Activated T-helper 2 cell treated with anti-CD3 and anti-CD28 coated beads, Interferon-gamma antibody, Interleukin-2, Interleukin-4, amounts not matched to agents 10 μg/mL and 5 μg/mL and 100 μg/mL, durations not matched to agents 14 hours and 24 hours and 36 hours (primary cell): ENCODE measurements around the gene PSMD9. TPM values are rescaled to one million over a fixed set of nuclear protein-coding genes. Genes with fewer than 3 reads are reported as not detected.
"Not testable (repeated sequence)": the region's sequence is repeated elsewhere in the genome, so short reads cannot be mapped to it uniquely, and the experiment has no call there.

Source experiments
- DNase-seq: peaks from one replicate; pipeline ENCODE4 v3.0.0; 2021; ENCODE audit warnings: low spot score
- H3K27ac Mint-ChIP-seq: one replicate; pipeline ENCODE4 v1.8.0; 2021; ENCODE audit warnings: mixed read lengths
- H3K27me3 Mint-ChIP-seq: one replicate; pipeline ENCODE4 v1.8.0; 2021; ENCODE audit warnings: low read depth, mixed read lengths
- H3K36me3 Mint-ChIP-seq: one replicate; pipeline ENCODE4 v1.8.0; 2021; ENCODE audit warnings: low read depth, mixed read lengths
- H3K4me1 Mint-ChIP-seq: one replicate; pipeline ENCODE4 v1.8.0; 2021; ENCODE audit warnings: low read depth, mixed read lengths
- H3K4me3 Mint-ChIP-seq: one replicate; pipeline ENCODE4 v1.8.0; 2021; ENCODE audit warnings: low read depth, mild to moderate bottlenecking, moderate library complexity, mixed read lengths
- H3K9me3 Mint-ChIP-seq: one replicate; pipeline ENCODE4 v1.8.0; 2021; ENCODE audit warnings: mixed read lengths
- intact Hi-C: fragments of 100-400 bp; cut with micrococcal nuclease; formaldehyde crosslinking; loops from one replicate; pipeline ENCODE4 v1.15.1; 2023
- total RNA-seq: library from RNA; stranded (reverse); gene quantifications from 2 replicates; pipeline ENCODE4 v1.2.3, GENCODE V29; 2022

The PSMD9 gene
- total RNA-seq, 1 donor from 2014 or later: 65.2 TPM

GRCh38 chr12:121858662-121859572 is 29.7 kb upstream of the PSMD9 start, which contains the start of gene HPD:
HPD (minus strand) TSS chr12:121858859; CDS start chr12:121858823, 36 bp downstream.
- H3K36me3 Mint-ChIP-seq: no peaks in the 10 kb centered on the region

GRCh38 chr12:121860257-121860656 is 28.3 kb upstream of the PSMD9 start:
- intact Hi-C loops: no loop called here
- Mint-ChIP-seq H3K36me3 (no peaks in the 10 kb centered on the region), H3K9me3 (no peaks in the 10 kb centered on the region), H3K27ac (no peak overlapping the region), H3K4me1 (no peaks in the 10 kb centered on the region), H3K4me3 (no peak overlapping the region), H3K27me3 (no peaks in the 10 kb centered on the region)
- DNase-seq: no peak

More at GRCh38 chr12:121858662-121859572, 29.7 kb upstream of the PSMD9 start, which contains the start of gene HPD:
- Mint-ChIP-seq H3K27me3 (no peaks in the 10 kb centered on the region), H3K4me3 (no peak within 1 kb of the TSS), H3K9me3 (no peaks in the 10 kb centered on the region), H3K4me1 (no peaks in the 10 kb centered on the region), H3K27ac (no peak within 1 kb of the TSS)
- intact Hi-C loops: no loop called here
- DNase-seq: no peak

- DNase-seq, H3K27ac Mint-ChIP-seq, H3K9me3 Mint-ChIP-seq, H3K4me3 Mint-ChIP-seq, H3K27me3 Mint-ChIP-seq, H3K36me3 Mint-ChIP-seq, intact Hi-C loops, H3K4me1 Mint-ChIP-seq: not testable (repeated sequence)
These were observed 27.9 kb upstream of the PSMD9 start for GRCh38 chr12:121860699-121861098.

GRCh38 chr12:121861636-121862254 is 26.8 kb upstream of the PSMD9 start:
- no peak overlapping the region for H3K4me3 Mint-ChIP-seq
- no peaks in the 10 kb centered on the region for H3K4me1 Mint-ChIP-seq
- H3K27ac Mint-ChIP-seq: no peak overlapping the region
- no peak for DNase-seq
- no peaks in the 10 kb centered on the region for H3K27me3 Mint-ChIP-seq
- H3K36me3 Mint-ChIP-seq: no peaks in the 10 kb centered on the region
- intact Hi-C loops: no loop called here
- H3K9me3 Mint-ChIP-seq: no peaks in the 10 kb centered on the region

GRCh38 chr12:121866331-121866730 is 22.3 kb upstream of the PSMD9 start:
- Mint-ChIP-seq H3K4me3 (no peak overlapping the region), H3K4me1 (no peaks in the 10 kb centered on the region), H3K27ac (no peak overlapping the region), H3K27me3 (no peaks in the 10 kb centered on the region), H3K9me3 (no peaks in the 10 kb centered on the region), H3K36me3 (no peaks in the 10 kb centered on the region)
- no peak for DNase-seq
- intact Hi-C loops: no loop called here

GRCh38 chr12:121869229-121869628 is 19.4 kb upstream of the PSMD9 start:
- H3K27me3 Mint-ChIP-seq, H3K4me1 Mint-ChIP-seq, H3K27ac Mint-ChIP-seq, H3K36me3 Mint-ChIP-seq, H3K4me3 Mint-ChIP-seq, H3K9me3 Mint-ChIP-seq, DNase-seq, intact Hi-C loops: not testable (repeated sequence)

- intact Hi-C loops: no loop called here
- no peaks in the 10 kb centered on the region for H3K27me3 Mint-ChIP-seq
- no peaks in the 10 kb centered on the region for H3K4me1 Mint-ChIP-seq
- H3K27ac Mint-ChIP-seq: no peak overlapping the region
- H3K9me3 Mint-ChIP-seq: no peaks in the 10 kb centered on the region
- no peak overlapping the region for H3K4me3 Mint-ChIP-seq
- no peaks in the 10 kb centered on the region for H3K36me3 Mint-ChIP-seq
- DNase-seq: no peak
These were observed 17.1 kb upstream of the PSMD9 start for GRCh38 chr12:121871467-121871866.

- Mint-ChIP-seq H3K36me3 (no peaks in the 10 kb centered on the region), H3K4me3 (no peak overlapping the region), H3K9me3 (no peaks in the 10 kb centered on the region), H3K27ac (no peak overlapping the region), H3K27me3 (no peaks in the 10 kb centered on the region), H3K4me1 (no peaks in the 10 kb centered on the region)
- intact Hi-C loops: no loop called here
- DNase-seq: no peak
These were observed 15.9 kb upstream of the PSMD9 start for GRCh38 chr12:121872546-121873215.

GRCh38 chr12:121873216-121873569 is 15.4 kb upstream of the PSMD9 start:
- no peak for DNase-seq
- Mint-ChIP-seq H3K9me3 (no peaks in the 10 kb centered on the region), H3K4me3 (no peak overlapping the region), H3K27ac (no peak overlapping the region), H3K27me3 (no peaks in the 10 kb centered on the region), H3K4me1 (no peaks in the 10 kb centered on the region), H3K36me3 (no peaks in the 10 kb centered on the region)
- intact Hi-C loops: no loop called here

- H3K4me3 Mint-ChIP-seq: no peak overlapping the region
- H3K4me1 Mint-ChIP-seq: no peaks in the 10 kb centered on the region
- no peak overlapping the region for H3K27ac Mint-ChIP-seq
- intact Hi-C loops: no loop called here
- H3K27me3 Mint-ChIP-seq: no peaks in the 10 kb centered on the region
- no peaks in the 10 kb centered on the region for H3K36me3 Mint-ChIP-seq
- no peaks in the 10 kb centered on the region for H3K9me3 Mint-ChIP-seq
- no peak for DNase-seq
These were observed 14.5 kb upstream of the PSMD9 start for GRCh38 chr12:121874071-121874470.

GRCh38 chr12:121875582-121875981 is 13.0 kb upstream of the PSMD9 start:
- H3K4me1 Mint-ChIP-seq: no peaks in the 10 kb centered on the region
- no peaks in the 10 kb centered on the region for H3K9me3 Mint-ChIP-seq

GRCh38 chr12:121876080-121876447 is 12.5 kb upstream of the PSMD9 start:
- intact Hi-C loops, H3K4me3 Mint-ChIP-seq, H3K36me3 Mint-ChIP-seq, DNase-seq, H3K27ac Mint-ChIP-seq, H3K9me3 Mint-ChIP-seq, H3K4me1 Mint-ChIP-seq, H3K27me3 Mint-ChIP-seq: not testable (repeated sequence)

More at GRCh38 chr12:121875582-121875981, 13.0 kb upstream of the PSMD9 start:
- no peak overlapping the region for H3K27ac Mint-ChIP-seq
- H3K36me3 Mint-ChIP-seq: no peaks in the 10 kb centered on the region
- H3K4me3 Mint-ChIP-seq: no peak overlapping the region
- H3K27me3 Mint-ChIP-seq: no peaks in the 10 kb centered on the region
- no peak for DNase-seq
- intact Hi-C loops: no loop called here

GRCh38 chr12:121883315-121883660 is 5.3 kb upstream of the PSMD9 start:
- Mint-ChIP-seq H3K4me1 (peaks cover under 1% of the 10 kb centered on the region), H3K4me3 (no peak overlapping the region), H3K36me3 (no peaks in the 10 kb centered on the region), H3K27me3 (peaks cover 5% of the 10 kb centered on the region), H3K27ac (no peak overlapping the region), H3K9me3 (no peaks in the 10 kb centered on the region)
- no peak for DNase-seq
- intact Hi-C loops: loop anchor here (10.0 kb wide), 1 partner anchor 168 kb away; the partner anchor contains the start of gene TMEM120B
